Measurements from ENCODE around the gene ATG2A. TPM values are rescaled to one million over a fixed set of nuclear protein-coding genes. Genes with fewer than 3 reads are reported as not detected.

Gene ATG2A
- total RNA-seq, 1 donor from 2014 or later: 16.3 TPM

GRCh38 chr11:64874308-64875240 lies 42.4 kb downstream of the ATG2A start:
- Mint-ChIP-seq H3K36me3 (ENCODE audit: low read depth) (peaks cover 14% of the 10 kb centered on the region), H3K4me1 (ENCODE audit: low read depth) (peaks cover 74% of the 10 kb centered on the region), H3K27me3 (ENCODE audit: low read depth) (no peaks in the 10 kb centered on the region), H3K4me3 (ENCODE audit: unreplicated experiment) (peak overlapping the region; percentile 98), H3K27ac (ENCODE audit: unreplicated experiment) (peak overlapping the region; percentile 72), H3K9me3 (ENCODE audit: low read depth) (no peaks in the 10 kb centered on the region)
- TF ChIP-seq CTCF (IDR thresholded peaks at IDR 0.05): no peak
- DNase-seq (ENCODE audit: low spot score): no peak

- Mint-ChIP-seq H3K36me3 (ENCODE audit: low read depth) (peaks cover 14% of the 10 kb centered on the region), H3K9me3 (ENCODE audit: low read depth) (no peaks in the 10 kb centered on the region), H3K27ac (ENCODE audit: unreplicated experiment) (no peak overlapping the region), H3K27me3 (ENCODE audit: low read depth) (no peaks in the 10 kb centered on the region), H3K4me1 (ENCODE audit: low read depth) (peaks cover 83% of the 10 kb centered on the region), H3K4me3 (ENCODE audit: unreplicated experiment) (no peak overlapping the region)
- no peak for TF ChIP-seq CTCF (IDR thresholded peaks at IDR 0.05)
- no peak for DNase-seq (ENCODE audit: low spot score)
Observed at GRCh38 chr11:64872790-64873488, 44.1 kb downstream of the ATG2A start.

- Mint-ChIP-seq H3K4me1 (ENCODE audit: low read depth) (peaks cover 87% of the 10 kb centered on the region), H3K36me3 (ENCODE audit: low read depth) (peaks cover 16% of the 10 kb centered on the region), H3K27me3 (ENCODE audit: low read depth) (no peaks in the 10 kb centered on the region), H3K27ac (ENCODE audit: unreplicated experiment) (no peak overlapping the region), H3K9me3 (ENCODE audit: low read depth) (no peaks in the 10 kb centered on the region), H3K4me3 (ENCODE audit: unreplicated experiment) (no peak overlapping the region)
- no peak for DNase-seq (ENCODE audit: low spot score)
- TF ChIP-seq CTCF (IDR thresholded peaks at IDR 0.05): no peak
Observed at GRCh38 chr11:64871492-64871891, 45.5 kb downstream of the ATG2A start.

GRCh38 chr11:64870893-64871466 lies 46.0 kb downstream of the ATG2A start:
- Mint-ChIP-seq H3K27me3 (ENCODE audit: low read depth) (no peaks in the 10 kb centered on the region), H3K4me1 (ENCODE audit: low read depth) (peaks cover 87% of the 10 kb centered on the region), H3K27ac (ENCODE audit: unreplicated experiment) (peak overlapping the region; percentile 89), H3K36me3 (ENCODE audit: low read depth) (peaks cover 18% of the 10 kb centered on the region), H3K9me3 (ENCODE audit: low read depth) (no peaks in the 10 kb centered on the region), H3K4me3 (ENCODE audit: unreplicated experiment) (peak overlapping the region; percentile 36)
- DNase-seq (ENCODE audit: low spot score): no peak
- TF ChIP-seq CTCF (IDR thresholded peaks at IDR 0.05): no peak

Measured in chondrocyte (in vitro differentiated cells).